GM19324 (cell line): ENCODE data around the gene SLTM.

Source experiments
- ATAC-seq: cut with Tn5 transposase; IDR thresholded peaks from one replicate; pipeline ENCODE4 v1.9.1; 2021; ENCODE audit warnings: mild to moderate bottlenecking, moderate library complexity; ENCODE audit not compliant: unreplicated experiment, low FRiP score

The SLTM gene

GRCh38 chr15:58830556-58830955, 102.9 kb downstream of the SLTM start:
- ATAC-seq, result no peak
